Measurements from ENCODE around the gene SAP30L. TPM values are rescaled to one million over a fixed set of nuclear protein-coding genes. Genes with fewer than 3 reads are reported as not detected.

SAP30L gene
- polyA plus RNA-seq, 1 donor (not counting 4 experiments of a cell fraction or from before 2014, with no cell fraction given) = 42.1 TPM

- H3K27ac ChIP-seq (ENCODE audit: control insufficient read depth, insufficient read depth, low read length) = no peak overlapping the region
- dilution Hi-C loops (cut with MboI; ENCODE audit: extremely low pct_ligation_motif_present, low sequenced_read_pairs) = no loop called here
- no peak overlapping the region for H2AFZ ChIP-seq (ENCODE audit: control insufficient read depth, low read length)
- no peaks in the 10 kb centered on the region for H3K9me1 ChIP-seq (ENCODE audit: control insufficient read depth, extremely low read depth, insufficient read depth, low read length)
- H3K36me3 ChIP-seq (ENCODE audit: control insufficient read depth in 2 of 2, extremely low read depth in 1 of 2, insufficient read depth in 2 of 2, low read length in 2 of 2) = peaks cover 0 to 2% of the 10 kb centered on the region in 2 experiments
- FAIRE-seq (no peak), DNase-seq (ENCODE audit: low read depth, low spot score) (no peak)
- H3K4me2 ChIP-seq (ENCODE audit: control insufficient read depth, extremely low read depth, insufficient read depth, low read depth, low read length) = no peak overlapping the region
- H3K27me3 ChIP-seq (ENCODE audit: control insufficient read depth, extremely low read depth, insufficient read depth, low read length) = no peaks in the 10 kb centered on the region
- H3K4me3 ChIP-seq (ENCODE audit: control insufficient read depth in 2 of 3, extremely low read depth in 1 of 3, insufficient read depth in 2 of 3, low read depth in 1 of 3, low read length in 3 of 3) = no peak overlapping the region
- H3K79me2 ChIP-seq (ENCODE audit: control insufficient read depth, insufficient read depth, low read length) = no peaks in the 10 kb centered on the region
- no peaks in the 10 kb centered on the region for H3K4me1 ChIP-seq (ENCODE audit: control insufficient read depth, extremely low read depth, insufficient read depth, low read length)
- no peaks in the 10 kb centered on the region for H3K9me3 ChIP-seq (ENCODE audit: control insufficient read depth, low read depth, low read length)
- no peaks in the 10 kb centered on the region for H4K20me1 ChIP-seq (ENCODE audit: control insufficient read depth, extremely low read depth, insufficient read depth, low read length)
- TF ChIP-seq EZH2 (IDR thresholded peaks at IDR 0.05; ENCODE audit: low read length) (no peak), CTCF (optimal IDR thresholded peaks at IDR 0.05 in 1 of 3, IDR thresholded peaks at IDR 0.05 in 1 of 3, conservative IDR thresholded peaks at IDR 0.05 in 1 of 3; ENCODE audit: extremely low read depth in 1 of 3, insufficient read depth in 2 of 3, low read length in 3 of 3) (no peak)
- H3K9ac ChIP-seq (ENCODE audit: control insufficient read depth, extremely low read depth, insufficient read depth, low read length) = no peak overlapping the region
Observed at GRCh38 chr5:154429341-154429740, 16.5 kb upstream of the SAP30L start.

GRCh38 chr5:154430466-154430865, 15.3 kb upstream of the SAP30L start:
- dilution Hi-C loops (cut with MboI; ENCODE audit: extremely low pct_ligation_motif_present, low sequenced_read_pairs) = no loop called here

More at GRCh38 chr5:154430466-154430865, 15.3 kb upstream of the SAP30L start:
- Histone ChIP-seq H3K9me1 (ENCODE audit: control insufficient read depth, extremely low read depth, insufficient read depth, low read length) (no peaks in the 10 kb centered on the region), H3K36me3 (ENCODE audit: control insufficient read depth in 2 of 2, extremely low read depth in 1 of 2, insufficient read depth in 2 of 2, low read length in 2 of 2) (no peaks in the 10 kb centered on the region), H3K27ac (ENCODE audit: control insufficient read depth, insufficient read depth, low read length) (no peak overlapping the region), H3K27me3 (ENCODE audit: control insufficient read depth, extremely low read depth, insufficient read depth, low read length) (no peaks in the 10 kb centered on the region), H3K4me2 (ENCODE audit: control insufficient read depth, extremely low read depth, insufficient read depth, low read depth, low read length) (no peak overlapping the region), H2AFZ (ENCODE audit: control insufficient read depth, low read length) (no peak overlapping the region), H3K4me1 (ENCODE audit: control insufficient read depth, extremely low read depth, insufficient read depth, low read length) (no peaks in the 10 kb centered on the region), H3K9ac (ENCODE audit: control insufficient read depth, extremely low read depth, insufficient read depth, low read length) (no peak overlapping the region), H3K4me3 (ENCODE audit: control insufficient read depth in 2 of 3, extremely low read depth in 1 of 3, insufficient read depth in 2 of 3, low read depth in 1 of 3, low read length in 3 of 3) (no peak overlapping the region), H3K9me3 (ENCODE audit: control insufficient read depth, low read depth, low read length) (no peaks in the 10 kb centered on the region), H4K20me1 (ENCODE audit: control insufficient read depth, extremely low read depth, insufficient read depth, low read length) (no peaks in the 10 kb centered on the region), H3K79me2 (ENCODE audit: control insufficient read depth, insufficient read depth, low read length) (no peaks in the 10 kb centered on the region)
- TF ChIP-seq EZH2 (IDR thresholded peaks at IDR 0.05; ENCODE audit: low read length) = no peak
- TF ChIP-seq CTCF (optimal IDR thresholded peaks at IDR 0.05 in 1 of 3, IDR thresholded peaks at IDR 0.05 in 1 of 3, conservative IDR thresholded peaks at IDR 0.05 in 1 of 3; ENCODE audit: extremely low read depth in 1 of 3, insufficient read depth in 2 of 3, low read length in 3 of 3) = no peak
- DNase-seq (ENCODE audit: low read depth, low spot score) (no peak), FAIRE-seq (no peak)

Measured in keratinocyte (primary cell).